Subcutaneous adipose tissue (tissue), 4 donors: Measurements from ENCODE around the gene ENPEP. TPM values are rescaled to one million over a fixed set of nuclear protein-coding genes. Genes with fewer than 3 reads are reported as not detected.

Experiments
- CTCF ChIP-seq: fragments of 450-650 bp; IDR thresholded peaks from one replicate; pipeline ENCODE4 v1.5.1; 2016; ENCODE audit warnings: low read depth, mild to moderate bottlenecking, control low read depth, antibody characterized with exemption, moderate library complexity
- total RNA-seq, 4 donors: library from RNA; depleted of rRNA; stranded (reverse); fragments of >200 nt; gene quantifications; one replicate each; pipeline ENCODE4 v1.1.0, GENCODE V29; 2016

The ENPEP gene
- total RNA-seq, 4 donors from 2014 or later, result 3.4 to 16.0 (median 9.5) TPM

GRCh38 chr4:110533590-110533910, 57.6 kb downstream of the ENPEP start:
- no peak for TF ChIP-seq CTCF

- TF ChIP-seq CTCF, result no peak
These were observed 58.0 kb downstream of the ENPEP start for GRCh38 chr4:110533940-110534339.

- TF ChIP-seq CTCF, result no peak
These were observed 64.6 kb downstream of the ENPEP start for GRCh38 chr4:110540581-110540980.

- no peak for TF ChIP-seq CTCF
These were observed 65.1 kb downstream of the ENPEP start for GRCh38 chr4:110540982-110541451.

GRCh38 chr4:110543577-110543976, 67.6 kb downstream of the ENPEP start:
- no peak for TF ChIP-seq CTCF

- TF ChIP-seq CTCF, result no peak
These were observed 68.6 kb downstream of the ENPEP start for GRCh38 chr4:110544594-110544993.

- no peak for TF ChIP-seq CTCF
These were observed 74.3 kb downstream of the ENPEP start for GRCh38 chr4:110550260-110550659.
